DMS79 treated with DMSO at 0.1 percent for 48 hours (cell line): ENCODE data around the gene PCED1B.

Experiments
- DNase-seq: peaks from one replicate; lab custom pipeline; 2025; lab: John Stamatoyannopoulos, UW

PCED1B gene

GRCh38 chr12:47120736-47121135 is 41.3 kb downstream of the PCED1B start:
- DNase-seq: no peak

- DNase-seq: no peak
Observed at GRCh38 chr12:47121146-47121545, 41.7 kb downstream of the PCED1B start.

GRCh38 chr12:47122602-47123001 is 43.2 kb downstream of the PCED1B start:
- no peak for DNase-seq

- DNase-seq: no peak
Observed at GRCh38 chr12:47123730-47124129, 44.3 kb downstream of the PCED1B start.

GRCh38 chr12:47124451-47124850 is 45.0 kb downstream of the PCED1B start:
- DNase-seq: no peak

- no peak for DNase-seq
Observed at GRCh38 chr12:47126246-47126645, 46.8 kb downstream of the PCED1B start.

GRCh38 chr12:47131011-47131410 is 51.6 kb downstream of the PCED1B start:
- no peak for DNase-seq

- no peak for DNase-seq
Observed at GRCh38 chr12:47134005-47134404, 54.6 kb downstream of the PCED1B start.

GRCh38 chr12:47135578-47135977 is 56.2 kb downstream of the PCED1B start:
- DNase-seq: no peak

- no peak for DNase-seq
Observed at GRCh38 chr12:47139000-47139681, 59.7 kb downstream of the PCED1B start.

- DNase-seq: no peak
Observed at GRCh38 chr12:47141459-47141858, 62.0 kb downstream of the PCED1B start.

- no peak for DNase-seq
Observed at GRCh38 chr12:47144769-47145168, 65.3 kb downstream of the PCED1B start.

- DNase-seq: no peak
Observed at GRCh38 chr12:47145188-47145587, 65.8 kb downstream of the PCED1B start.

GRCh38 chr12:47147739-47148138 is 68.3 kb downstream of the PCED1B start:
- DNase-seq: no peak

- DNase-seq: no peak
Observed at GRCh38 chr12:47149146-47149545, 69.7 kb downstream of the PCED1B start.

GRCh38 chr12:47152095-47152494 is 72.7 kb downstream of the PCED1B start:
- no peak for DNase-seq

- DNase-seq: no peak
Observed at GRCh38 chr12:47155457-47156166, 76.2 kb downstream of the PCED1B start.

GRCh38 chr12:47156167-47156736 is 76.8 kb downstream of the PCED1B start:
- DNase-seq: no peak

- DNase-seq: no peak
Observed at GRCh38 chr12:47158792-47159191, 79.4 kb downstream of the PCED1B start.

GRCh38 chr12:47159348-47159747 is 79.9 kb downstream of the PCED1B start:
- DNase-seq: no peak

GRCh38 chr12:47160316-47161244 is 81.2 kb downstream of the PCED1B start:
- DNase-seq: no peak

GRCh38 chr12:47164116-47164515 is 84.7 kb downstream of the PCED1B start:
- DNase-seq: no peak
